Measurements from ENCODE around the gene POU3F1.

- no peak for TF ChIP-seq CTCF (IDR thresholded peaks at IDR 0.05)
- TF ChIP-seq EZH2 (IDR thresholded peaks at IDR 0.05; ENCODE audit: borderline replicate concordance, insufficient read depth, low read depth, low read length, poor library complexity, severe bottlenecking) = no peak
Observed at GRCh38 chr1:38053416-38054091, 7.0 kb upstream of the POU3F1 start.

Measured in B cell (primary cell).